ENCODE data around the gene UQCRHL.
"Not testable (repeated sequence)": the region's sequence is repeated elsewhere in the genome, so short reads cannot be mapped to it uniquely, and the experiment has no call there.

Gene UQCRHL

DNA sequence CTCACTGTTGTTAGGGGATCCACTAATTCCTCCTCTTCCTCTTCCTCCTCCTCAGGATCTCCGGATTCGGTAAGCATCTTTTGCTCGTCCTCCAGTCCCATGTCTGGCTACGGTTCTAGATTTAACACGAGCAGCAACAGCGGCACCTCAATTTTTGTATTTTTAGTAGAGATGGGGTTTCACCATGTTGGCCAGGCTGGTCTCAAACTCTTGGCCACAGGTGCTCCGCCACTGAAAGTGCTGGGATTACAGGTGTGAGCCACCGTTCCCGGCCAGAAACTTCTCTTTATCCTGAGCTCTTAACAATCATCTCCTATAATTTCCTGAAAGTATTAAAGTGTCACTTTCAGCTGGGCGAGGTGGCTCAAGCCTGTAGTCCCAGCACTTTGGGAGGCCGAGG, at the start of gene UQCRHL:
Gene UQCRHL, minus strand, starts transcription at position 101 of the 400 bp plus-strand sequence. Its CDS starts 0 bp downstream, at position 101.
- H3K9me3 ChIP-seq (ENCODE audit: control insufficient read depth, insufficient read depth, low read depth, low read length); H3K27ac ChIP-seq (ENCODE audit: low read depth, low read length); H3K27me3 ChIP-seq (ENCODE audit: control insufficient read depth, insufficient read depth, low read length); H3K36me3 ChIP-seq (ENCODE audit: control insufficient read depth, insufficient read depth, low read length); H3K4me3 ChIP-seq (ENCODE audit: low read depth, low read length); H3K9ac ChIP-seq (ENCODE audit: low read length): not testable (repeated sequence)
- peaks cover 12% of the 10 kb centered on the region for H3K4me1 ChIP-seq (ENCODE audit: control insufficient read depth, insufficient read depth, low read length)

DNA sequence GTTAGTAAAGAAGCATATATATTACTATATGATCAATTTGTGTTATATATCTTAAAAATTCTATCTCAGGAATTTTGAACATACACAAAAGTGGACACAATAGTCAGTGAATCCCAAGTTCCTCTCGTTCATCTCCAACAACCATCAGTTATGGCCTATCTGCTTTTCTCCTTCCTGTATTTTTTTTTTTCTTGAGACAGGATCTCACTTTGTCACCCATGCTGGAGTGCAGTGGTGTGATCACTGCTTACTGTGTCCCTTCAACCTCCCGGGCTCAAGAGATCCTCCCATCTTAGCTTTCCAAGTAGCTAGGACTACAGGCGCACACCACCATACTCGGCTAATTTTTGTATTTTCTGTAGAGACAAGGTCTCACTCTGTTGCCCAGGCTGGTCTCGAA, 49.4 kb upstream of the UQCRHL start:
- H3K27me3 ChIP-seq (ENCODE audit: control insufficient read depth, insufficient read depth, low read length): no peaks in the 10 kb centered on the region
- H3K4me1 ChIP-seq (ENCODE audit: control insufficient read depth, insufficient read depth, low read length): peaks cover 2% of the 10 kb centered on the region; the same call in 1 of the 2 replicates
- no peak overlapping the region for H3K4me3 ChIP-seq (ENCODE audit: low read depth, low read length)
- H3K36me3 ChIP-seq (ENCODE audit: control insufficient read depth, insufficient read depth, low read length): no peaks in the 10 kb centered on the region
- no peak overlapping the region for H3K9ac ChIP-seq (ENCODE audit: low read length)
- no peaks in the 10 kb centered on the region for H3K9me3 ChIP-seq (ENCODE audit: control insufficient read depth, insufficient read depth, low read depth, low read length)
- H3K27ac ChIP-seq (ENCODE audit: low read depth, low read length): no peak overlapping the region

DNA sequence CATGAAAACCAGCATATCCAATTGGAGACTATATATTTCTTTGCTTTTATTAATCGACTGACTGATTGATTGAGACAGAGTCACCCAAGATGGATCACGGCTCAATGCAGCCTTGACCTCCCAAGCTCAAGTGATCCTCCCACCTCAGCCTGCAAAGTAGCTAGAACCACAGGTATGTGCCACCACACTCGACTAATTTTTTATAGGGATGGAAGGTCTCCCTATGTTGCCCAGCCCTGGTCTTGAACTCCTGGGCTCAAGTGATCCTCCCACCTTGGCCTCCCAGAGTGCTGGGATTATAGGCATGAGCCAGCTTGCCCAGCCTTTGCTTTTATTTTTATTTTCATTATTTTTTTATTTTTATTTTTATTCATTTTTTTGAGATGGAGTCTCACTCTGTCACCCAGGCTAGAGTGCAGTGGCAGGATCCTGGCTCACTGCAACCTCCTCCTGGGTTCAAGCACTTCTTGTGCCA, 45.4 kb upstream of the UQCRHL start:
- no peak overlapping the region for H3K27ac ChIP-seq (ENCODE audit: low read depth, low read length)
- H3K4me1 ChIP-seq (ENCODE audit: control insufficient read depth, insufficient read depth, low read length): peaks cover 11% of the 10 kb centered on the region
- no peaks in the 10 kb centered on the region for H3K36me3 ChIP-seq (ENCODE audit: control insufficient read depth, insufficient read depth, low read length)
- H3K9ac ChIP-seq (ENCODE audit: low read length): no peak overlapping the region
- H3K27me3 ChIP-seq (ENCODE audit: control insufficient read depth, insufficient read depth, low read length): no peaks in the 10 kb centered on the region
- H3K9me3 ChIP-seq (ENCODE audit: control insufficient read depth, insufficient read depth, low read depth, low read length): no peaks in the 10 kb centered on the region
- H3K4me3 ChIP-seq (ENCODE audit: low read depth, low read length): no peak overlapping the region

DNA sequence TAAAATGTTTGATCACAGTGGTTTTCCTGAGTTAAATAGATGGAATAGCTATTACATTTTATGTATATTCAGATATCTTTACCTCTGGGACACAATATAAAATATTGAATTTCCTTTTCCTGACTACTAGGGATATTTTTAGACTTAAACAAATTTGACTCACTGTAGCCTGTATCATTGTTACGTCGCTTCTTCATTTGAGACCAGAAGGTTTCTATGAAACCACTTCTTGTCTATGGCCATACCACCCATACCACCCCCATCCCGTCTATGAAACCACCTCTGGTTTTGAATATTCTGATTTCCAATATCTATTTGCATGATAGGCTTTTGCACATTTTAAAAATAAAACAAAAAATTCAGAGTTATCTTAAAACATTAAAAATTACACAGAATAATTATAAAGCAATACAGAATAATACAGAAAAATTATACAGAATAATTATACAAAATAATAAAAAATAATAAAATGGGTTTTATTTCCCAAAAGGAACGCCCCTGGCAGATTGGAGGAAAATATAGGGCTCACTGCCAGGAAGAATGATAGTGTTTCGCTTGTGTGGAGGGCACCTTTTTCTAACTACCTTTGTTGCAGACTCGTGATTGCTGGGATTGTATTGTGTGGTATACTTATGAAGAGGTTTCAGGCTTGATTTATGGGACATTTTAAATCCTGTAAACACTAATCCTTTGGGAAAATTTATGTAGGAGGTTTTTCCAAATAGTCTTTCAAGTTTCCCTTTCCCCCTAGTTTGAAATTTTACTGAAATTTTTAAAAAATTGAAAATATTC, 44.8 kb upstream of the UQCRHL start:
- Histone ChIP-seq H3K9ac (ENCODE audit: low read length) (no peak overlapping the region), H3K4me1 (ENCODE audit: control insufficient read depth, insufficient read depth, low read length) (peaks cover 11% of the 10 kb centered on the region), H3K27me3 (ENCODE audit: control insufficient read depth, insufficient read depth, low read length) (no peaks in the 10 kb centered on the region), H3K9me3 (ENCODE audit: control insufficient read depth, insufficient read depth, low read depth, low read length) (no peaks in the 10 kb centered on the region), H3K36me3 (ENCODE audit: control insufficient read depth, insufficient read depth, low read length) (no peaks in the 10 kb centered on the region), H3K4me3 (ENCODE audit: low read depth, low read length) (no peak overlapping the region), H3K27ac (ENCODE audit: low read depth, low read length) (no peak overlapping the region)

DNA sequence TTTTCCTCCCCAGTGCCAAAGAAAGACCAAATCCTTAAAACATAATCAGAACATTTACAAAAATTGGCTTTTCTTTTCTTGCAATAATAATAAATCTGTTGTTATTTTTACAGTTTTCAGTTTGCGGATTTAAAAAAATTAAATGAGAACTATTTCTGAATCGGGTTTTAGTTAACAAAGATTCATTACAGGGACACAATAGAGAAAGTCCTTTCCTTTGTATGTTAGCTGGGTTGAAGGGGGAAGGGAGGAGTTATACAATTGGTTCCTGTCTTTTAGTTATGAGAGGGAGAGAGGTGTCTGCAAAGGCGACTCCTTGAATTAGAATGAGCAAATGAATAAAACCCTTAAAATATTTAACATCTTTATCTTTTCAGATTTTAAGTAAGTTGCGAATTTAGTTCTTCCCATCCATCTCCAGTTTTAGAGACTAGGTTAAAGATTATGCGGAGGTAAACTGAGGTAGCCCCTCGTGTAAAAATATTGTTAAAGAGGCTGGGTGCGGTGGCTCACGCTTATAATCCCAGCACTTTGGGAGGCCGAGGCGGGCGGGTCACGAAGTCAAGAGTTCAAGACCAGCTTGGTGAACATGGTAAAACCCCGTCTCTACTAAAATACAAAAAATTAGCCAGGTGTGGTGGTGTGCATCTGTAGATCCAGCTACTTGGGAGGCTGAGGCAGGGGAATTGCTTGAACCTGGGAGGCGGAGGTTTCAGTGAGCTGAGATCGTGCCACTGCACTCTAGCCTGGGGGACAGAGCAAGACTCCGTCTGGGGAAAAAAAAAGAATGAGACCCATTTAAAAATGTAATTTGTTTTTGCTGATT, 44.0 kb upstream of the UQCRHL start:
- H3K4me1 ChIP-seq (ENCODE audit: control insufficient read depth, insufficient read depth, low read length): peaks cover 11% of the 10 kb centered on the region

DNA sequence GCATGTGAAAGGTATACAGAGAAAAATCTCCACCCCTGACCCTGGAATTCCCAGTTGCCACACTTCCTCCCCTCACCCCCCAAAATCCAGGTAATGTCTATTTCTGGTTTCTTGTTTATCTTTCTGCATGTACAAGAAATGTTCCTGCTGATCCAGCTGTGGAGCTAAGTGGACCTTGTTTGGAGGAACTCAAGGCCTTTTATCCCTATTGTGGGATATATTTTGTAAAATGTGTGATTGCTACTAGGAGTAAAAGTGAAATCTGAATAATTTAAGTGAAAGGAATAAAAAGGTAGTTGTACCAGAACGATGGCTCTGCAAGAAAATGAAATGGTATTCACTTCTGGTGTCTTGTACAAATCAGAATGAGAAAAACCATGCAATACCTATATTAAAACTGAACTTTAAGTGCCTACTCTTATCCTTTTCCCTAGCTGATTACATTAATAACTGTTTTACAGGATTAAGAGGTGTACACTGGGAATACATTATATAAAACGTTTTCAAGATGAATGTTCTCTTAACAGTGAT, 43.1 kb upstream of the UQCRHL start:
- Histone ChIP-seq H3K9ac (ENCODE audit: low read length) (peak overlapping the region; percentile 89), H3K4me1 (ENCODE audit: control insufficient read depth, insufficient read depth, low read length) (peaks cover 11% of the 10 kb centered on the region), H3K4me3 (ENCODE audit: low read depth, low read length) (peak overlapping the region; percentile 67)

More for the DNA sequence above, 44.0 kb upstream of the UQCRHL start:
- no peak overlapping the region for H3K9ac ChIP-seq (ENCODE audit: low read length)
- no peaks in the 10 kb centered on the region for H3K36me3 ChIP-seq (ENCODE audit: control insufficient read depth, insufficient read depth, low read length)
- H3K4me3 ChIP-seq (ENCODE audit: low read depth, low read length): peak overlapping the region; percentile 67; the same call in 1 of the 2 replicates
- no peak overlapping the region for H3K27ac ChIP-seq (ENCODE audit: low read depth, low read length)
- H3K27me3 ChIP-seq (ENCODE audit: control insufficient read depth, insufficient read depth, low read length): no peaks in the 10 kb centered on the region
- no peaks in the 10 kb centered on the region for H3K9me3 ChIP-seq (ENCODE audit: control insufficient read depth, insufficient read depth, low read depth, low read length)

DNA sequence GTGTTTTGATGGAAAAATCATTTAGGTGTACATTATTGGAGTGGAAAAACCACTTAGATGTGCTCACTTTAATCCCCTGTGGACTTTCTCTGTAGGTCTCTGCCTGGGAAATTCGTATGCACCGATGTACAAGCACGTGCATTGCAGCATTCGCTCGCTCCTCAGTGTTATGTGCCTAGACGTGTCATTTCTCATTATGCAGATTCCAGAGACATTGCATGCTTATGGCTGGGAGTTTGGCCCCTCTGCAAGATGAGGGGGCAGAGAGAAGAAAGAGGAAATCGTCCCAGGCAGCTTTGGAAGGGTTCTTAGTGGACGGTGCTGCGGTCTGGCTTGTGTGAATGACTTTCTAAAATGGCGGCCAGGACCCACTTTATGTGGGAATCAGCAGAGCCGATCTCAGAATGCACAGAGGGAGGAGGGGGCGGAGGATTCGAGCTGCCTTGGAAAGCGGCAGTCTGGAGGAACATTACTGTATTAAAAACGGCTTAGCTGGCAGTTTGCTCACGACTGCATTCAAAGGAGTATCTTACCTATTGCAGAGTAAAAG, 42.4 kb upstream of the UQCRHL start:
- Histone ChIP-seq H3K27ac (ENCODE audit: low read depth, low read length) (peak overlapping the region; percentile 72), H3K9me3 (ENCODE audit: control insufficient read depth, insufficient read depth, low read depth, low read length) (no peaks in the 10 kb centered on the region), H3K4me3 (ENCODE audit: low read depth, low read length) (peak overlapping the region; percentile 67), H3K4me1 (ENCODE audit: control insufficient read depth, insufficient read depth, low read length) (peaks cover 11% of the 10 kb centered on the region), H3K27me3 (ENCODE audit: control insufficient read depth, insufficient read depth, low read length) (no peaks in the 10 kb centered on the region), H3K36me3 (ENCODE audit: control insufficient read depth, insufficient read depth, low read length) (no peaks in the 10 kb centered on the region), H3K9ac (ENCODE audit: low read length) (peak overlapping the region; percentile 89)

More for the DNA sequence above, 43.1 kb upstream of the UQCRHL start:
- H3K27me3 ChIP-seq (ENCODE audit: control insufficient read depth, insufficient read depth, low read length): no peaks in the 10 kb centered on the region
- H3K27ac ChIP-seq (ENCODE audit: low read depth, low read length): no peak overlapping the region
- no peaks in the 10 kb centered on the region for H3K36me3 ChIP-seq (ENCODE audit: control insufficient read depth, insufficient read depth, low read length)
- no peaks in the 10 kb centered on the region for H3K9me3 ChIP-seq (ENCODE audit: control insufficient read depth, insufficient read depth, low read depth, low read length)

DNA sequence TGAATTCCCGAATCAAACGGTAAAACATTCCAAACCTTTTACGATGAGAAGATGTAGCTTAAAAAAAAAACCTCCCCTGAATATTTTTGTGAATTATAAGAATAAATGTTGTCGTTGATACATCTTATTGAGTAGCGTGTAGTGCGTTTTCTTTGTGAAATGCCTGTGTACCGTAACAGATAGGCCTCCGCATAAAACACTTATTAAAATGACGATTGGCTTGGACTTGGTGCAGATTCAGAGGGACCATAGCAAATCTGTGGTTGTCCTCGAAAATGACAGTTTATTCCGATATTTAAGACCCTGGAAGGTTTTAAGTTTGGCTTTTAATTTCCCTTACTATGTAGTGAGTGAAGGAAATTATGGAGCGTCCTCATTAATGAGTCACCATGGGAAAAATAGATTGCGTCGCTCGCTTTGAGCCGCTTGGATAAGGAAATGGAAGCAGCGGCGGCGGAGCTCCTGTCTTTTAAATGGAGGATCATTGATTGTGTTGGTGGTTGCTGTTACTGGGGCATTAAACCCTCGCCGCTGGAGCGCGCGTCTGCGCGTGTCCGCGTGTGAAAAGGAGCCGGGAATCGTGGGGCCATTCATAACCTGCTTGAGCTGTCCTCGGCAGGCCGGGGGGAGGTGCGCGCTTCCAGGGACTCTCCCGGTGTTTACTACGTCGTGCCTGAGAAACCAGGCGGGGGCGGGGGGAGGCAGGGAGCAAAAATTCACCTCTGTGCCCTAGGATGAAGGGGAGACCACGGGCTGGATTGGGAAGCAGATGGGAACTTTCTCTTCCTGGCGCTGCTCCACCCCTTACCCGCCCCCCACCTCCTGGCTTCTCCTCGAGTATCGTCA, 41.7 kb upstream of the UQCRHL start:
- Histone ChIP-seq H3K4me1 (ENCODE audit: control insufficient read depth, insufficient read depth, low read length) (peaks cover 11% of the 10 kb centered on the region), H3K27ac (ENCODE audit: low read depth, low read length) (peak overlapping the region; percentile 72)

DNA sequence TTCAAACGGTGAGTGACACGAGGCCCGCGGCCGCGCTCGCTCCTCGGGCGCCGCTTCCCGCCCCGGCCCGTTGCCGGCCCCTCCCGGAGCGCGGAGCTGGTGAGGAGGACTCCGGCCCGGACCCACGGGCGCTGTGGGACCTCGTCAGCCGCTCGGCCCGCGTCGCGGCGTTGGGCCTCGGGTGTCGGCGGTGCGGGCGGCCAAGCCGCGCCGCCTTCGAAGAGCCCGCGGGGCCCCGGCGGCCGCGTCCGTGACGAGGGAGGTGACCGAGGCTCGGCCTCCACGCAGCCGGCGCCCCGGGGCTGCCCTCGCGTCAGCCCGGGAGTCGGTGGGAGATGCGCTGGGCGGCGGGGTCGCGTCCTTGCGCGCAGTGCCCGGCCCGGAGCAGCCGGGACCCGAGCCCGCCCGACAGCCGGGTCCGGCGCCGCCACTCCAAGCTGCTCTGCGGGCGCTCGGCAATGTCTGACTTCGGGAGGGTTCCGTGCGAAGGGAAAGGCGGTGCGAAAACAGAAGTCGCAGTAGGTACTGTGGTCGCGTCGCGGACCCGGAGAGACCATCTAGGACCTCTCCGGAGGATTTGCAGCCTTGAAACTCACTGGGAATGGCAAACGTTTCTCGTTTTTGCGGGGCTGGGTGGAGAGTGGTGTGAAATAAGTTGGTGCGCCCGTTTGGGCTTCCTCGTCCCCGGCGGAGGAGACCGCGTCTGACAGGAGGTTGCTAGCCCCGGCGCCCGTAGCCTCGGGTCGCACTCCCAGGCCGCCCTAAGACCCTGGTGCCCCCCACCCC, 40.9 kb upstream of the UQCRHL start:
- Histone ChIP-seq H3K9me3 (ENCODE audit: control insufficient read depth, insufficient read depth, low read depth, low read length) (no peaks in the 10 kb centered on the region), H3K27me3 (ENCODE audit: control insufficient read depth, insufficient read depth, low read length) (no peaks in the 10 kb centered on the region), H3K4me3 (ENCODE audit: low read depth, low read length) (peak overlapping the region; percentile 67), H3K4me1 (ENCODE audit: control insufficient read depth, insufficient read depth, low read length) (peaks cover 11% of the 10 kb centered on the region), H3K27ac (ENCODE audit: low read depth, low read length) (peak overlapping the region; percentile 49; the same call in 1 of the 2 replicates), H3K9ac (ENCODE audit: low read length) (peak overlapping the region; percentile 89), H3K36me3 (ENCODE audit: control insufficient read depth, insufficient read depth, low read length) (no peaks in the 10 kb centered on the region)

More for the DNA sequence above, 41.7 kb upstream of the UQCRHL start:
- H3K4me3 ChIP-seq (ENCODE audit: low read depth, low read length): peak overlapping the region; percentile 67
- peak overlapping the region; percentile 89 for H3K9ac ChIP-seq (ENCODE audit: low read length)
- H3K36me3 ChIP-seq (ENCODE audit: control insufficient read depth, insufficient read depth, low read length): no peaks in the 10 kb centered on the region
- H3K9me3 ChIP-seq (ENCODE audit: control insufficient read depth, insufficient read depth, low read depth, low read length): no peaks in the 10 kb centered on the region
- H3K27me3 ChIP-seq (ENCODE audit: control insufficient read depth, insufficient read depth, low read length): no peaks in the 10 kb centered on the region

DNA sequence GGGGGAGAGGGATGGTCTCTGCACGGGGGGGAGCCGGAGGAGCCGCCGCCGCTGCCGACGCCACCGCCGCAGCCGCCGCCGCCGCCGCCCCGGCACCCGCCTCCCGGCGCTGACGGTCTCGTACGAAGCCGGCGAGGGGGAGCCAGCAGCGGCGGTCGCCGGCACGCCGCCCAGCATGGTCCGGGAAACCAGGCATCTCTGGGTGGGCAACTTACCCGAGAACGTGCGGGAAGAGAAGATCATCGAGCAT, 40.4 kb upstream of the UQCRHL start:
- Histone ChIP-seq H3K36me3 (ENCODE audit: control insufficient read depth, insufficient read depth, low read length) (no peaks in the 10 kb centered on the region), H3K27me3 (ENCODE audit: control insufficient read depth, insufficient read depth, low read length) (no peaks in the 10 kb centered on the region), H3K4me1 (ENCODE audit: control insufficient read depth, insufficient read depth, low read length) (peaks cover 11% of the 10 kb centered on the region), H3K9me3 (ENCODE audit: control insufficient read depth, insufficient read depth, low read depth, low read length) (no peaks in the 10 kb centered on the region), H3K4me3 (ENCODE audit: low read depth, low read length) (peak overlapping the region; percentile 67), H3K27ac (ENCODE audit: low read depth, low read length) (no peak overlapping the region), H3K9ac (ENCODE audit: low read length) (peak overlapping the region; percentile 89)

Measured in HUES6 (cell line).